BE2C (cell line): ENCODE measurements around the gene FBXO31.

Source experiments
- DNase-seq: peaks from one replicate; pipeline ENCODE4 v3.0.0-alpha.2; 2020
- H3K27me3 ChIP-seq: fragments of 250-450 bp; sonication (Bioruptor Pico); 2 replicates; pipeline ENCODE4 v1.5.1; 2020; ENCODE audit warnings: mild to moderate bottlenecking
- H3K36me3 ChIP-seq: fragments of 250-450 bp; sonication (Bioruptor Pico); 2 replicates; pipeline ENCODE4 v1.5.1; 2020; ENCODE audit warnings: mild to moderate bottlenecking
- H3K4me1 ChIP-seq: fragments of 250-450 bp; sonication (Bioruptor Pico); 2 replicates; pipeline ENCODE4 v1.5.1; 2020
- H3K4me3 ChIP-seq: 2 replicates; pipeline ENCODE4 v1.5.1; 2011; ENCODE audit warnings: low read depth, low read length
- H3K9me3 ChIP-seq: fragments of 250-450 bp; sonication (Bioruptor Pico); 2 replicates; pipeline ENCODE4 v1.5.1; 2020
- TF ChIP-seq, protein P1 (sequence below): IDR thresholded peaks from 2 replicates; pipeline ENCODE4 v1.5.1; 2012; ENCODE audit warnings: mild to moderate bottlenecking, low read depth, low read length

Gene FBXO31

DNA sequence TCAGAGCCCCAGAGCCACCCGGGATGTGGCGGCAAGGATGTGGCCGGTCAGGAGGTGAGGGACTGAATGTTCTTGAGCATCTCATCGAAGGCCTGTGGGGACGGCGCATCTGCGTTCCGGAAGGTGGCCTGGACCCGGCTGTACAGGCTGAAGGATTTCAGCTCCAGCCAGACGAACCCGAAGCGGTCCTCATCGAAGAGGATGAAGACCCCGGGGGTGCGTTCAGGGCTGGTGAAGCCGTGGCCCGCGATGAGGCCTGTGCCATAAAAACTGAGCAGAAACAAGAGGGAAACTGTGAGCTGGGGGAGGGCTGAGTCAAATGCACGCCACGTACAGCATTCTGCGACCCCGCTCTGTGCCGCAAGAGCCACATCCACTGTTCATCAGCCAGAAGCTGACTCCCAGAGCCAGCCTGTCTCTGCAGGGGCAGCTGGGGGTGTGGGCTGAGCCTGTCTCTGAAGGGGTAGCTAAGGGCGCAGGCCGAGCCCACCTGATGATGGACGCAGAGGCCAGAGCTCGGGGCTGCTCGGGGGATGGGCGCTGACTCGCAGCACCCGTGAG lies 52.3 kb downstream of the FBXO31 start:
- Histone ChIP-seq H3K4me1 (no peaks in the 10 kb centered on the region), H3K9me3 (no peaks in the 10 kb centered on the region), H3K36me3 (peaks cover 45% of the 10 kb centered on the region), H3K4me3 (no peak overlapping the region), H3K27me3 (no peaks in the 10 kb centered on the region)
- TF ChIP-seq, protein P1, sequence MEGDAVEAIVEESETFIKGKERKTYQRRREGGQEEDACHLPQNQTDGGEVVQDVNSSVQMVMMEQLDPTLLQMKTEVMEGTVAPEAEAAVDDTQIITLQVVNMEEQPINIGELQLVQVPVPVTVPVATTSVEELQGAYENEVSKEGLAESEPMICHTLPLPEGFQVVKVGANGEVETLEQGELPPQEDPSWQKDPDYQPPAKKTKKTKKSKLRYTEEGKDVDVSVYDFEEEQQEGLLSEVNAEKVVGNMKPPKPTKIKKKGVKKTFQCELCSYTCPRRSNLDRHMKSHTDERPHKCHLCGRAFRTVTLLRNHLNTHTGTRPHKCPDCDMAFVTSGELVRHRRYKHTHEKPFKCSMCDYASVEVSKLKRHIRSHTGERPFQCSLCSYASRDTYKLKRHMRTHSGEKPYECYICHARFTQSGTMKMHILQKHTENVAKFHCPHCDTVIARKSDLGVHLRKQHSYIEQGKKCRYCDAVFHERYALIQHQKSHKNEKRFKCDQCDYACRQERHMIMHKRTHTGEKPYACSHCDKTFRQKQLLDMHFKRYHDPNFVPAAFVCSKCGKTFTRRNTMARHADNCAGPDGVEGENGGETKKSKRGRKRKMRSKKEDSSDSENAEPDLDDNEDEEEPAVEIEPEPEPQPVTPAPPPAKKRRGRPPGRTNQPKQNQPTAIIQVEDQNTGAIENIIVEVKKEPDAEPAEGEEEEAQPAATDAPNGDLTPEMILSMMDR, result no peak
- no peak for DNase-seq

DNA sequence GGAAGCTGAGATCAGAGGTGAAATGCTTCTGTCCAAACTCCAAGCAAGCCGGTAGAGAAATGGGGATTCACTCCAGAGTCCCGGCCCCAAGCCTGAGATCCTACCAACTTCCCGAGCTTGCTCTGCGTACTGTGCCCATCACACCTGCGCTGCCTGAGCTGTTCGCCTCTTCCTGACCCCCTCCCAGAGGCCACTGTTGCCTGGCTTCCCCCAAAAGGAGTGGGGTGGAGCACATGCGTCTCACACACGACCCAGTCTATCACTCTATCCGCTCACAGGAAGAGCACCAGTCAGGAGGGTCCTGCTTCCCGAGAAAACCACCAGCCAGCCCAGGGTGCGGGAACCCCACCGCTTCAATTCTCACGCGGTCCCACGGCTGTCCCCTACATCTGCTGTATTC lies 52.9 kb downstream of the FBXO31 start:
- no peaks in the 10 kb centered on the region for H3K4me1 ChIP-seq
- peaks cover 39% of the 10 kb centered on the region for H3K36me3 ChIP-seq
- H3K27me3 ChIP-seq, result no peaks in the 10 kb centered on the region
- H3K4me3 ChIP-seq, result no peak overlapping the region
- TF ChIP-seq, protein P1, result no peak
- DNase-seq, result no peak
- H3K9me3 ChIP-seq, result no peaks in the 10 kb centered on the region

DNA sequence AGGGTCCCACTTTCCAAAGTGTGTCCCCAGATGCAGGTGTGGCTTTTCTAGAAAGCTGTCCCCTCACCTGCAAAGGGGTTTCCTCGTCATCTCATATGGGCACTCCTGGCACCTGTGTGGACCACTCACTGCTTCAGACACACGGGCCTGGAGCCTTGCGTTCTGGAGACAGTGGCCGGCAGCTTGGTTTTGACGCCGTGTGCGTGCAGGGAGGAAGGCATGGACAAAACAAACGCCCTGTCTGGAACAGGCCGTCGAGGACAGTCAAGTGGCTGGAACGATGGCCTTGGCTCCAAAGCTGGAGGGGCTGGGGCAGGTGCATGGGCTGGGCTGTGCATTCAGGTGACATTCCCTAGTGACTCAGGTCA lies 53.3 kb downstream of the FBXO31 start:
- H3K9me3 ChIP-seq, result no peaks in the 10 kb centered on the region
- H3K4me1 ChIP-seq, result no peaks in the 10 kb centered on the region
- TF ChIP-seq, protein P1, result no peak
- peaks cover 35% of the 10 kb centered on the region for H3K36me3 ChIP-seq
- no peak overlapping the region for H3K4me3 ChIP-seq
- H3K27me3 ChIP-seq, result no peaks in the 10 kb centered on the region
- DNase-seq, result no peak

DNA sequence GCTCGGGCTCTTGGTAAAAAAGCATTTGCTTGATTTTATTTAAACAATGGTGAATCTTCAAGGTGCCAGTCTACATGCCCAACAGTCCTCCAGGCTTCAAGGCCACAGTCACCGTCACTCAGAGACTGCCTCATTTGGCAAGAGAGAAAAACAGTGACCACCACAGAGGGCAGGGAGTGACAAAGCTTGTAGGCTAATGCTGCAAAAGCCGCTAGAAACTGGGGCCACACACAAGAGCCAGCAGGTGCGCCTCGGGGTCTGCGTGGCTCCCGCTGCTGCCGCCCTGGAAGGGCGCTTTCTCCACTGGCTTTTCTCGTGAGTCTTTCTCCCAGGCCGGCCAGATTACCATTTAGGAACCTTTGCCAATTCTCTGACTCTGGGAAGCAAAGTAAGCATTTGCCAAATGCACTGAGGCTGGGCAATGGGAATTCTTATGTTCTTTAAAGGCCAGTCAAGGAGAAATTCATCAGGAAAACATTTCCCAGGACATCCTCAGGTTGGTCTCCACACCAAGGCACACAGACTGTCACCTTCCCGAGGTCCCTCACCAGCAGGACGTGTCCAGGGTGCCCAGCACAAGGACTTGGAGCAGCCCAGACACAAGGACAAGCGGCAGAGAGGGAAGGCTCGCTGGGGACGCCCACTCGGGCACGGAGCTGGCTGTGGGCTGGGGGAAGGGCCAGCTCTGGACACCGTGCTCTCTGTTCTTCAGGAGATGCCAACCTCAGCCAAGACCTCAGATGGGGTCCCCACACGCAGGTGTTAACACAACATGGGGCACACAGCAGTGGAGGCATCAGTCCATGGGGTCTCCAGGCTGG lies 53.9 kb downstream of the FBXO31 start:
- DNase-seq, result no peak
- H3K9me3 ChIP-seq, result no peaks in the 10 kb centered on the region
- H3K36me3 ChIP-seq, result peaks cover 29% of the 10 kb centered on the region
- no peak overlapping the region for H3K4me3 ChIP-seq
- H3K4me1 ChIP-seq, result no peaks in the 10 kb centered on the region
- TF ChIP-seq, protein P1, result no peak
- H3K27me3 ChIP-seq, result no peaks in the 10 kb centered on the region

DNA sequence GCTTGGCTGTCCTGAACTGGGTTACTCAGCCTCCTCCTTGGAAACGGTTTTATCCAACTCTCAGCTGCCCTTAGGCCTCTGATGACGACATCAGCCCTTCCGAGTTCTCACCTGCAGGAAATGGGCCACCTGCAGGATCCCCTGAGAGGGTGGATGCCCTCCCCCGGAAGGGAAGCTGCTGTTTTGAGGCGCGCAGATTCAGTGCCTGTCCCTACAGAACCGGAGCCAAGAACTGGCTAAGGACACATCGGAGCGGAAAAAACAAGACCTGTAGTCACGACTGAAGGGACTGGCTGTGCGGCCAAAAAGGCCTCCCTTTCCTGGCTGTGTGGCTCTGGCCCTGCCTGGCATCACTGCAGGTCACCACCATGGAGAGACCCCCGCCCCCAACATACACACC lies 54.7 kb downstream of the FBXO31 start:
- Histone ChIP-seq H3K27me3 (no peaks in the 10 kb centered on the region), H3K4me3 (no peak overlapping the region), H3K36me3 (peaks cover 23% of the 10 kb centered on the region), H3K9me3 (no peaks in the 10 kb centered on the region), H3K4me1 (no peaks in the 10 kb centered on the region)
- TF ChIP-seq, protein P1, result no peak
- no peak for DNase-seq

DNA sequence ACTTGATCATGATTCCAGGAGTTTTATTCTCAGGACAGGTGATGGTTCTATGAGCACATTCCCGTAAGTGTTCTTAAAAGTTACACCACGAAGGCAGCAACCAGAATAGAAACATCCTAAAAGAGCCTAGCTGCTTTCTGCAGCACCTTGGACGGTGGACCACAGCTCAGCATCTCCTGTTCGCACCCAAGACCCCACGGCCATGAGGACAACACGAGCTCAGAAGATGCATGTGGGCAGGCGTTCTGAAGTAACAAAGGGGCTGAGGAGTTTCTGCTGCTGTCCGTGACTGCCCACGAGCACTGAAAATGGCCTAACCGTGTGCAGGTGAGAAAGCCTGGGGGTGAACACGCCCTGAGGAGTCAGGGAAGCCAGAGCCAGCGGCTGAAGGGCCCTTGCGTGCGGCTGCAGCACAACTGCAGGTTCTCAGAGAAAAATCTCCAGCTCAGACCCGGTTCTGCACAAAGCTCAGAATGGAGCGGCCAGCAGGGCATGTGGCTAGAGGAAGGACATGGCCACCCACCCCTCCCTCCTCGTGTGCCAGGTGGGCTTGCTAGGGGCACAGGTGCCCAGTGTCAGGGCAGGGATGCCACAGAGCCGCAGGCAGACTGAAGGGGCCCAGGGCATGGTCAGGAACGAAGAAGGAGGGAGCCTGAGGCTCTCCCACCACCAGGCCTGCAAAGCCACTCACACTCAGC lies 55.6 kb downstream of the FBXO31 start:
- Histone ChIP-seq H3K9me3 (no peaks in the 10 kb centered on the region), H3K4me3 (no peak overlapping the region), H3K27me3 (no peaks in the 10 kb centered on the region), H3K36me3 (peaks cover 20% of the 10 kb centered on the region), H3K4me1 (no peaks in the 10 kb centered on the region)
- TF ChIP-seq, protein P1, result no peak
- no peak for DNase-seq
